Mesenteric fat pad (tissue), 1 donor: ENCODE results near the gene LARGE2. TPM values are rescaled to one million over a fixed set of nuclear protein-coding genes. Genes with fewer than 3 reads are reported as not detected.

Experiments
- DNase-seq: peaks from one replicate; pipeline ENCODE4 v3.0.0-alpha.2; 2020; ENCODE audit warnings: low spot score
- long read RNA-seq: library from polyadenylated mRNA; unstranded; transcript quantifications from one replicate; pipeline ENCODE4 v2.0.0, GENCODE V29; 2020
- total RNA-seq: library from RNA; stranded (reverse); fragmentation: NEBNext Ultra II Directional; extraction: Animal tissue kit (Norgen Biotek cat#: 25700); gene quantifications from one replicate; pipeline ENCODE4 v1.2.1, GENCODE V29; 2021
- donor health status: DM: yes; HTN: yes; CAD: no.

Gene LARGE2
- total RNA-seq: not detected
- long read RNA-seq: 0 reads

DNA sequence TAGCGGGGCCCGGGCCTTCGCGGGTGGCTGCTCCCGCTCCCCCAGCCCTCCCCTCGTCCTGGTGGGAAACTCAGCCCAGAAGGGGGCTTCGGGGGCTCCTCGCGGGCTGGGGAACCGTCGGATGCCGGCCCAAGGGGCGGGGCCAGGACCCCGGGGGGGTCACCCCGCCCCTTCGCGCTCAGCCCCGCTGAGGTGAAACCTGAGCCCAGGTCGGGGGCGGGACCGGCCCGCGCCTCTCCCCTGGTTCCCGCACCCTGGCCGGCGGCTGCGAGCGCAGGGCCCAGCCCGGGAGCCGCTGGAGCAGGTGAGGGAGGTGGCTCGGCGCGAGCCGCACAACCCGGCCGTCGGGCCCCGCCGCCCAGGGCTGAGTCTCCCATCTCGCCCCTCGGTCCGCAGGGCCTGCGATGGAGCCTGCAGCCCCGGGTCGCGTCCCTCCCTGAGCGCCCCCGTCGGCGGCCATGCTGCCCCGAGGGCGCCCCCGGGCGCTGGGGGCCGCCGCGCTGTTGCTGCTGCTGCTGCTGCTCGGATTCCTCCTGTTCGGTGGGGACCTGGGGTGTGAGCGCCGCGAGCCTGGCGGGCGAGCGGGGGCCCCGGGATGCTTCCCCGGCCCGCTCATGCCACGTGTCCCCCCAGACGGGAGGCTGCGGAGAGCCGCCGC is at the start of gene LARGE2:
LARGE2 (plus strand) TSS at position 232 of the 658 bp plus-strand sequence; CDS start at position 459, 227 bp downstream.
- DNase-seq: no peak

DNA sequence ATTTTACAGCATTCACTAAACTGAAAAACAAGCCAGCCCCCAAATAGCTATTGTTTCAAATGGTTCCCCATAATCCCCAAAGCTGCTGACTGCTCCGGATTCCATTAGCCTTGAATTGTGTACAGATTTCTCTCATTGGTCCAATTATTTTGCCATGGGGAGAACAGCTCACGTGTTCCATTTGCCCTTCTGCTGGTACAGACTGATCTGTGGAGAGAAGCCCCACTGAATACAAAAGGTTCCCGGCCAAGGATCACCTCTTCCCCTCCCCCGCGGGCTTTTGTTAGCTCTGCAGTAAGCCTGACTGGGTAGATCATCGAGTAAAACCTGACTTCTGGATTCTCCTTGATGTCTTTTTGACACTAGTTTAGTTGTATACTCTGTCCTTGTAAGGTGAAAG is 46.1 kb upstream of the LARGE2 start:
- no peak for DNase-seq

DNA sequence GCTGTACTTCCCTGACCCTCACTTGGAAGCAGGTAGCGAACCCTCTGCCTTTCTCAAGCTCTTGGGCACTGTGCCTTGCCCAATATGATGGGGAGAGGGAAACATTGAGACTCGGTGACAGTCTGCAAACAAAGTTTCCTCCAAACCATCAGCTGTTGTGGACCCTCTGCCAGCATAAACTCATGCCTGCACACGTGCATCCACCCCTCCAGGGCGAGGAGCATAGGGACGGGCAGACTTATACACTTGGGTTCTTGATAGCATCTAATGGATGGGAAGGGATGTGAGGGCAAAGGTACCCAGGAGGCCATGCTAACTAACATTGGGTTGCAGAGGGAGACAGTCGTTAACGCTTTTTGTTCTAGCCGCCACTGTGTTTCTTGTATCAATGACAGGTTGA is 45.2 kb upstream of the LARGE2 start:
- DNase-seq: no peak

DNA sequence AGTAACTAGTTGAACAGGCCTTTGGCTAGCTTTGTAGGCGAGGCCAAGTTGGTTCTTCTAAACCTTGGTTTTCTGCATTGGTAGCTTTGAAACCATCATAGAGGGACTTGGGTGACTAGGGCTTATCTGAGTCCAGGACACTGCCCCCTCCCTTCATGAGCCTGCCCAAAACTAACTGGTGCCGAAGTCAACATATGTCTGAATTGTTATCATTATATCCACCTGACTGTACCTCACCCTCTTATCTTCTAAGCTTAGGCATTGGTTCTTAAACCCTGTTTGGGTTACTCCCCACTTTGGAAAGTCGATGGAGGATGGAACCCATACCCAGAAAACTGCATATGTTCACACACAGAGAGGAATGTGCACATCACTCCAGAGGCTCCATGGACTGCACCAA is 44.6 kb upstream of the LARGE2 start:
- DNase-seq: no peak

DNA sequence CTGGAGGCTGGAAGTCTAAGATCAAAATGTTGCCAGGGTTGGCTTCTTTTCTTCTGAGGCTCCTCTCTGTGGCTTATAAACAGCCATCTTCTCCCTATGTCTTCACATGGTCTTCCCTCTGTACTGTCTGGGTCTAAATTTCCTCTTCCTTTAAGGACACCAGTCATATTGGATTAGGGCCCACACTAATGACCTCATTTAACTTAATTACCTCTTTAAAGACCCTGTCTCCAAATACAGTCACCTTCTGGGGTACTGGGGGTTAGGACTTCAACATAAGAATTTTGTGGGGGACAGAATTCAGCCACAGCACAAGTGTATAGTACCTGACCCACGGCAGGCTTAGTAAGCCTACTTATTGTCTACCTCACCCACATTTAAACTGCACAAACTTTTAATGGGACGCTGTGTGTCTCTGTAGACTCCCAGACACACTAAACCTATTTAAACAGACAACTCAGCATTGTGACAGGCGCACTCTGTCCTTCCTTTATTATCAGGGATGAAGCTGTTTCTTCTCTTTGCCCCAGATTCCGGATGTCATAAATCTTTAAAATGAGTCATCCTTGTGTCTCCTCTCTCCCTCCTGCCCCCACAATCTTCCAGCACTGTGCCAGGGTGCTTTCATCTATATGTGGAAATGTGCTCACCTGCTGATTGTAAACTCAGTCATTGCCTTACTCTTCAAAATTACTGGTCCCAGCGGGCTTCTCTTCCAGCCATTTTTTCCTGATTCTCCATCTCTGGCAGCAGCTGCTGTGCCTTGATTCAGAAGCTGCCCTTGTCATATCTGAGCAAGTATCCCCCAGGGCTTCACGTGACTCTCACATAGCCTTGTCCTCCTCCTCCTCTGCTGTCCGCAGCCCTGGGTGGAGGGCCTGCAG is 42.4 kb upstream of the LARGE2 start:
- DNase-seq: no peak

DNA sequence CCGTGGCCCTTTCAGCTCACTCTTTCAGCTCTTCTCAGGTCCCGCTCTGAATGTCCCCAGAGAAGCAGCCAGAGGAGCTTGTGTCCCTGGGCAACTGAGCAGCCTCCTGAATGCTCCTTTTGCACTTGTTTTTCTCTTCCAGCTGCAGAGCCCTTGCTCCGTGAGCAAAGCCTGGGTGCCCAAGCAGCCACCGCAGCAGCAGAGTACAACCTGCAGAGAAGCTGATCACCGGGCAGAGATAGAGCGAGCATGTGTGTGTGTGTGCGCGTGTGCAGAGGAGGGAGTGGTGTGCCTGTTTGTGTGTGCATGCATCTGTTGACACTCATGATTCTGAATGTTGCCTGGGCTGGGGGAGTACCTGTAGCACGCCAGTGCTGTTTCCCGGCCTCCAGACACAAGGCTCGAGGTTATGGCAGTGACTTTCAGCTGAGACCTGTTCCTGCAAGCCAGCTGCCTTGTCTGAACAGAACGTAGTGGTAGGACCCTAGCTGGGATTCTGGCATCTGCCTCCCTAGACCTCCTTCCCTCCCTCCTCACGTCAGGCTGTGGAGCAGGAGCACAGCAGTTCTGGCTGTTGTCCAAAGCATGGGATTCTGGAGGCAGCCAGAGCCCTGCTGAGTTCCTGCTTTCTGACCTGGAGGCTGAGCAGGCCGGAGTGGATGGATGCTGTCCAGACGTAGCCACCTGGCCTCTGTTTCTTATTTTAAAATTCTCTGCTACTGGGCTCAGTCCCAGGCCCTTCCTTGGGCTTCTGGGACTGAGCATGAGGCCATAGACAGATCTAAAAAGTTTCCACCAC is 41.5 kb upstream of the LARGE2 start:
- no peak for DNase-seq

DNA sequence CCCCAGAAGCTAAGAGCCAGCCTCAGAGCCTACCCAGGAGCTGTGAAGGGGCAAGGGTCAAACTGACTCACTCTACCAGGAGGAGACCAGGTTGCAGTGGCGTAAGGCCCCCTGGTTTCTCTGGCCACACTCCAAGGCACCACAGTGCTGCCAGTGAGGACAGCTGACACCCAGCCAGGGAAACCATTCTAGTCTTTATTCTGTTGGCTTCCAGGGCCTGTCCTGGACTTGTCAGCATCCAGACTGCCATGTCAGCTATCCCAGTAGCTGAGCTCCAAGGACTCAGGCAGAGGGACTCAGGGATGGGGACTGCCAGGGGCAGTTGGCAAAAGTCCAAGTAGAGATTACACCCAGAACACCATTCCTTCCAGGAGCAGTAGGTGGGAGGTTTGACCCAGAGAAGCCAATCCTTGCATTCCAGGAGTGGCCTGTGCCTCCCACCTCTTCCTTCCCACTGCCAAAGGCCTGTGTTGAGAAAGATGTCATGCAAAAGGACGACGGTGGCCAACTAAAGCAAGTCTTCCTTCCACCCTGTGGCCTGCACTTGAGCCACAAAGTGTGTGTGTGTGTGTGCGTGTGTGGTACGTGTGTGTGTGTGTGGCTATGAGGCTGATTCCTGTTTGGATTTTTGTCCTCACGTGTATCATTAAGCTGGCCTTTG is 40.6 kb upstream of the LARGE2 start:
- DNase-seq: no peak

DNA sequence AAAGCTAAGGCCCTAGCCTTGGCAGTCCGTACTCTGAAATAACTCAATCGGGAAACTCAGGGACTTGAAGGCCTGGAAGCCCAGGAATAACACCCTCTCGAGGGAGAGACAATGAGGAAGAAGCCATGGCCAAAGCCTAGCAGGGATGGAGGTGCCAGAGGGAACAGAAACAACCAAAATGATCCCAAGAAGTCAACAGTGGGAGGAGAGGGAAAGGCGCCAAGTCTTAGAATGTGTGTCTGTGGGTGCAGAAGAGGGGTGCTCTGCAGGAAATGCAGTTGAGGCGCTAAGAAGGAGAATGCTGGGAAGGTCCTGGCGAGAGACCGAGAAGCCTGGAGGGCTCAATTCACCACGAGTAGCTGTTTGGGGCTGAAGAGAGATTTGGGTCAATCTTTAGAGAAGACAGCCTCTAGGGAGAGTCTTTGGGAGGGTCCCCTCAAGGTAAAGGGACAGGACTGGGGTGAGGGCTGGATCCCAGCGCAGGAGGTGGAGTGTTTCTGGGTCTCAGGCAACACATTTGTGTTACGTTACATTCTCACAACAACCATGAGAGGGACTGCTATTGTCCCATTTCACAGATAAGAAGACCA is 37.8 kb upstream of the LARGE2 start:
- no peak for DNase-seq

DNA sequence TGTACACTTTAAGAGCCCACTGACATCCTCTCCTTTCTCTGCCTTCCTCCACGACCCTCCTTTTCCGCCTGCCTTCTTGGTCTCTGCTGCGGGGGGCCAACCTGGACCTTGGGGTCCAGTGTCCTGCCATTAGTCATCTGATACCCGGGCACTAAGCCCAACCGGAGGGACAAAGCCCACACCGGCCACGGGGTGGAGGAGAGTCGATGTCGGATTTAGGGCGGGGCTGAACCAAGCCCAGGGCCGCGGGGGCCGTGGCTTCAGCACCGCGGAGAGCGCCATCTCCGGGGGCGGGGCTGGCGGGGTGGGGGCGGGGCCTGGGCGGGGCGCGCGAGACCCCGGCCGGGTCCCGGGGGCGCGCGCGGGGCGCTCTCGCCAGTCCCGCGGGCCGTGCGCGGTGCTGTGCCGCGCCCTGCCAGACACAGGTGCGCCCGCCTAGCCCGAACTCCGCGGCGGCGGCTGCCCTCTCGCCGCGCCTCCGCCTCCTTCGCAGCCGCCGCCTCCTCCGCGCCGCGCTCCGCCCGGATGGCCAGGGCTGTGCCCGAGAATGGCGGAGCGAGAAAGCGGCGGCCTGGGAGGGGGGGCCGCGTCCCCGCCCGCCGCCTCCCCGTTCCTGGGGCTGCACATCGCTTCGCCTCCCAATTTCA is 37.1 kb upstream of the LARGE2 start, which contains the start of gene MAPK8IP1:
MAPK8IP1 (plus strand) TSS at position 378 of the 647 bp plus-strand sequence; CDS start at position 548, 170 bp downstream.
- no peak for DNase-seq

DNA sequence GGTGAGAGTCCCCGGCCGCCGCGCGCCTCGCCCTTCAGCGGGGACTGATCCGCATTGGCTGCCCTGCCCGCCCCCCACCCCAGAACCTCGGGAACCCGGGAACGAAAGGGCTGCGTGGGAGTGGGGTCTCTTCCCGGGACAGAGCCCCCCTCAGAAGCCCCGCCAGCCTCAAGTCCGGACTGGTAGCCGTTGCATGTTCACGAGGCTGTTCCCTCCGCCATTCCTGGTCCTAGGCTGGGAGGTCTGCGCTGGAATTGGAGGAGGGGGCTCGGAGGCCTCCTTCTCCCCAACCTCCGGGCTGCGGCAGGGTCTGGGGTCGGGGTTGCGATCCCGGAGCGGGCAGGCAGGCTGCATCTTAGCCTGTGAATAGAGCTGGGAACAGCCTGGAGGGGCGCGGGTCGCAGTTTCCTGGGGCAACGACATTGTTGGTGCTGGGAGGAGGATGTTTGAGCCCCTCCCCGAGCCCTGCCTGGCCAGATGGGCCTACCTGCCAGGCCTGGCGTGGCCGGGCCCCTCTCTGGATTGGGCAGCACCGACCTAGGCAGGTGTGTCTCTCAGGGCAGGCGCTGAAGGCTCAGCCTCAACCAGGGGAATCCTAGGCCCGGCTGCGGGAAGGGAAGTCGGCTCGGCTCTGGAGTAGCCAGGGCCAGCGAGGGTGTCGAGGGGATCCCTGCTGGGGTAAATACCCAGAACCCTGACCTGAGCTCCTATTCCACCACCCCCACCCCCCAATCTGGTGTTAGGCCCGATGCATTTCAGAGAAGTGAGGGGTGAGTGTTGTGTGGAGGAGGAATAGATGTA is 36.3 kb upstream of the LARGE2 start:
- no peak for DNase-seq

DNA sequence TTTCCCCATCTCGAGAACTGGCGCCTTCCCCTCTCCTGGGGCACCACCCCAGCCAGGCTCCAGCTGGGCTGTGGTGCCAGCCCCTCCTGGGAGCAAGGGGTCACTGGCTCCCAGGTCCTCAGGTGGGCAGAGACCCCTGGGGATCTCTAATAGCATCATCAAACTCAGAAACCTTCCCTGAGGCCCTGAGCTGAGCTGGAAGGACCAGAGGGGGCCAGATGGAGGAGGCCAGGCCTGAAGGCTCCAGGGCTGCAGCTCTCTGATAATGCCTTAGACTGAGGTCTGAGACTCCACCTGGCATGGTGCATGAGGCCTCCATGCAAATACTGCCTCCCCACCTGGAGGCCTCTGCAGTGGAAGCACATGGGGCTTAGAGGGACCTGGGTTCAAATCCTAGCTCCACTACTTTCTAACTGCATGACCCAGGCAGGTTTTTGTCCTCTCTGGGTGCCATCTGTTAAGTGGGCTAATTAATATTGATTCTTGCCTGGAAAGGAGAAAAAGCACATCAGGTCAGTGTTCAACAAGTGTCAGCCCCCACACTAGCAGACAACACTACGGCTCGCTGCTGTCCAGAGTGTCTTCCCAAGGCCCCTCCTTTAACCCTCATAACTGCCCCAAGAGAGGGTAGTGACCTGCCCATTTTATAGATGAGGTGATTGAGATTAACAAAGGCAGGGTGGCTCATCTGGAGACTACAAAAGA is 35.5 kb upstream of the LARGE2 start:
- no peak for DNase-seq

DNA sequence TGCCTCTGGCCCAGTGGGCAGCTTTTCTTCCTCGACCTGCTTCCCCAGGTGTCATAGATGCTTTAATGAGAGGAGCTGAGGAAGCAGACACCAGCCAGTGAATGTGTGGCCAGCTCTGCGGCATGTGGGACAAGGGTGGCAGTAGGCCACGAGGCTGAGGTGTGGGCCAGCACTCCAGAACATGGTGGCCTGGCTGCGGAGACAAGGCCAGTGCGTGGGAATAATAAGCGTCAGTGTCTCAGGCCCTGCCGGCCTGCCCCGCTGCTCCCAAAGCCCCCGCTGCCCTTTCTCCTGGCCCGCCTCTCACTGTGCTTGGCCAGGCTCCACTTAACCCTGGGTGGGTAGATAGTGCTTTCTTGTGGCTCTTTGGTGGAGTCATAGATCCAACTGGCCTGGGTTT is 34.9 kb upstream of the LARGE2 start:
- DNase-seq: no peak

DNA sequence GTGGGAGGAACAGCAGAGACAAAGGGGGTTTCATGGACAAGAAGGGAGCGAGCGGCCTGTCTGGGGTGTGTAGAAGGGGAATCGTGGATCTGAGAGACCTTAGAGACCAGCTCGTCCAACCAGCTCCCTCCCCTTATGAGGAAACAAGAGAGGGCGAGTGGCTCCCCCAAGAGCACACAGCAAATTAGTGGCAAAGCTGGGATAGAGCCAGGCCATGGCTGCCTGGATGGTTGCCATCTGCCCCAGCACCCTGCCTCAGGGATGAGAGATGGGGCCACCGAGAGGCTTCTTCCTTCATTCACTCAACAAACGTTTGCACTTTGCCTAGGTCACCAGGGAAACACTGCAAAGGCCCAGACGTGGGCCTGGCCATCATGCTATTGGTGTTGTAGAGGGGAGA is 32.9 kb upstream of the LARGE2 start:
- DNase-seq: no peak

DNA sequence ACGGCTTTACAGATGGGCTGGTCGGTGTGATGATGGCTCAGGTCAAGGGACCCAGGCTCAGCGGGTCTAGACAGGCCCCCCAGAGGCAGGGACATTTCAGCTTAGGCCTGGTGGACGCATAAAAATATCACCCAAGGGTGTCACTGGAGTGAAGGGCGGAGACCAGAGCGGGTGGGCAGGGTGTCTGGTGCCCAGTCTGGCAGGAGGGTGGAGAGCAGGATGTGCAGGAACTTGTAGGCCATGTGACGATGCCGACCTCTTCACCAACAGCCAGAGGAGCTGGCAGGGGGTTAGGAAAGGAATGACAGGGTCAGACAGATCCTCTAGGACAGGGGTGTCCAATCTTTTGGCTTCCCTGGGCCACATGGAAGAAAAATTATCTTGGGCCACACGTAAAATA is 32.5 kb upstream of the LARGE2 start:
- no peak for DNase-seq

DNA sequence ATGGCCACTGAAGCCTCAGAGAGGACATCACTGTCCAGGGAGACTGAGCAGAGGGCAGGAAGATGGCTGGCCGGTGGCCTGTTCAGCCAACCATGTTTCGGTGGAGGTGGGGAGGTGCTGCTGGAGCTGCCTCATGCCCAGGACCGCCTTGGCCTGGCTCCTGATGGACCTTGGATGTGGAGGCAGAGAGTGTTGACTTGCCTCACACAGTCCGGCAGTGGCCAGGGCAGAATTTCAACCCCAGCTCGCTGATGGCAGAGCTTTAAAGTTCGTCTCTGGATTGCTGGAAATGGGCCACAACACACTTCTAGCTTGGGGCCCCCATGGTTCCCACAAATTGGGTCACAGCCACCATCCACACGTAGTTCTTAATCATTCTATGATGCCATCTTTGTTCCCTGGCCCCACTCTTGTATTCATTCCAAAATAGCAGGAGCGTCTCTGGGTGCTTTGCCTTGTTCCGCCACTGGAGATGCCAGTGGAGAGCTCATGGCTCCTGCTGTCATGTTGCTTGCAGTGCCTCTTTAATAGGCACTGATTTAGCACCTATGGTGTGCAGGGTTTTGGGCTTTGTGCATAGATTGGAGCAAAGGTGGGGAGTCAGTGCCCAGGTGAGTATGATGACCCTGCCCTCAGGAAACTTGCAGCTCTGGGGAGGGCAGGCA is 31.4 kb upstream of the LARGE2 start:
- DNase-seq: no peak

DNA sequence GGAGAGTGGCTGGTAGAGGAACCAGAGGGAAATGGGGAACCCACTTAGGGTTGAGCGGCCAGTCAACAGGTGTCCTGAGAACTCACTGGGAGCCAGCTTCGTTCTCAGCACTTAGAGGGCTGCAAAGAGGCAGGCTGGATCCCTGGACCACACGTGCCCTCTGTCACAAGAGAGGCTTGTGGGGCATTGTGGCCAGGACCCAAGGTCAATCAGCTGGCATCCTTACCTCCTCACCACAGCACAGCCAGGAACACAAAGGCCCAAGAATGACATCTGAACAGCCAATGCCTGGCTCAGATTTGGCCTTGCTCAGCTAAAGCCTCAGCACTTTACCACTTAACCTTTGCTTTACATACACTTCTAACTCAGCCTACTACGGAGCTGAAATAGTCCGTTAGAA is 29.6 kb upstream of the LARGE2 start:
- no peak for DNase-seq

DNA sequence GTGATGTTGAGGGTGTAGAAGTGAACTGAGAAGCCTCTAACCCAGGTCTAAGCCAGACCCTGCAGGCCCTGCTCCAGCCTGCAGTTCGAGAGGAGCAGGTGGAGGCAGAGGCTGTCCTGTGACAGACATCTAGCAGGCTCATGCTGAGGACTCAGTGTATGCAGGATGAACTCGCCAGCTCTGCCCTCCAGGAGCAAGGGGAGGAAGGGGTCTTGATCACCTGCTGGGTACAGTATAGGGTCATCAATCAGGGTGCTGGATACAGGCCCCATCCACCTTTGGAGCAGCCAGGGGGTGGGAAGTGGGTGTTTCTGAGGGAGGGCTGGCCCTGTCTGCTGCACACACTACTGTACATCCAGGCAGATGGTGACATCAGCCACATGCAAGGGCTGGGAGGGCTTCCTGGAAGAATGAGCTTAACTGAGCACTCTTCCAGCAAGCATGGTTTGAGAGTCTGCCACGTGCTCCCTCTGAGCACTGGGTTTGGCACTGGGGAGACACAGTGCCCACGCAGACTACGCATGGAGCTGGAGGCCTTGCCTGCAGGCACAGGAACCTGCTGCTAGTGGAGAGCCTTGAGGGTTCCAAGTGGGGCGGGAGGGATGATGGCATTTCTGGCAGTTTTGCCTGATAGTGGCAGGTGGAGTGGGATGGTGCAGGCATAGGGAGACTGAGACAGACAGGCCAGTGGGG is 27.8 kb upstream of the LARGE2 start:
- DNase-seq: no peak
